ENCODE results near the gene RAB40C.

DNA sequence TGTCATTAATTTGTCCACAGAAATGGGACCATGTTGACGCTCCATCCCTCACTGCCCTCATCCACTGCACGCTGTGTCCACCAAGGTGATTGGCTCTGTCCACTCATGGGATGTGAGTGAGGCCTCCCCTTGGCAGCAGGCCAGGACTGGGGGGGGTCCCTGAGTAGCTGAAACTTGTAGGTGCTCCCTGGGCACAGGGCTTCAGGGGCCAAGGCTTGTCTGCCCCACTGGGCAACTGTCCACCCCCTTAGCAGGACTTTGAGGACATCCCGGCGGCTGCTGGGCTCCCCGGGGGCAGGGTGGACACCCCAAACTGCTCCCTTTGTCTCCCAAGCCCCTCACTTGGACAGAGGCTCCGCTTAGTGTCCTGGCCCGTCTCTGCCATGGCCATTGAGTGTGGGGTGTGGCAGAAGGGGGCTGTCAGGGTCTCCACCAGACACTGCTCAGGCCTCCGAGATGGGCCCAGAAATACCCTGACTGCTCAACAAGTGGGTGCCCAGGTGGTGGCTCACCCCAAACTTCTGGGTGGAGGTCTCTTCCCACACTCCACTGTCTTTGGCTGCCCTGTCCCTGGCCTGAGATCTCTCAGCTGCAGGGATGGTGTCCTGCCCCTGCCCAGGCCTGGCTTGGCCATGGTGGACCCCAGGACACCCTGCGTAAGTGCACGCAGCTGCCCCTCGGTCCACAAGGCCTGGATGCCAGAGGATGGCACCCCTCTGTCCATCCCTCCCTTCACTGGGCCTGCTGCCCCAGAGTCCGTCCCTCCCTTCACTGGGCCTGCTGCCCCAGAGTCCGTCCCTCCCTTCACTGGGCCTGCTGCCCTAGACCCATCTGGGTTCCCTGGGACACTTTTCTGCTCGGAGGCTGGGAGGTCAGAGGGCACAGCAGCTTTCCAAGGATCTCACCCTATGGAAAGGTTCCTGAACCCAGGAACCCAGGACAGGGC lies 2.9 kb upstream of the RAB40C start:
- TF ChIP-seq POLR2AphosphoS5 (IDR thresholded peaks at IDR 0.05; ENCODE audit: low read depth, low read length) (no peak), POLR2A (IDR thresholded peaks at IDR 0.05; ENCODE audit: low read depth, low read length) (no peak)
